OCI-LY1 (cell line): ENCODE results near the gene MLC1.

Experiments
- H2AFZ ChIP-seq: fragments of 200-600 bp; sonication (generic), shearing (Covaris generic); 2 replicates; pipeline ENCODE4 v1.6.0; 2014; ENCODE audit warnings: antibody characterized with exemption, mild to moderate bottlenecking, low read length
- H3F3A ChIP-seq: fragments of 200-600 bp; sonication (generic), shearing (Covaris generic); 2 replicates; pipeline ENCODE4 v1.6.0; 2014; ENCODE audit warnings: mild to moderate bottlenecking, antibody characterized with exemption, low read length, moderate library complexity; ENCODE audit not compliant: insufficient read depth
- H3K27ac ChIP-seq: fragments of 200-600 bp; sonication (generic); 2 replicates; pipeline ENCODE4 v1.5.1; 2014; ENCODE audit warnings: low read length, mixed run types, mild to moderate bottlenecking, low read depth; ENCODE audit not compliant: poor library complexity, severe bottlenecking
- H3K27me3 ChIP-seq: fragments of 200-600 bp; sonication (generic); 2 replicates; pipeline ENCODE4 v1.6.0; 2014; ENCODE audit warnings: antibody characterized with exemption, mild to moderate bottlenecking, low read length, moderate library complexity; ENCODE audit not compliant: insufficient read depth
- H3K36me3 ChIP-seq: fragments of 200-600 bp; sonication (generic); 2 replicates; pipeline ENCODE4 v1.6.1; 2014; ENCODE audit warnings: mild to moderate bottlenecking, antibody characterized with exemption, low read length, moderate library complexity, mixed read lengths; ENCODE audit not compliant: insufficient read depth
- H3K4me1 ChIP-seq: fragments of 200-600 bp; sonication (generic); 2 replicates; pipeline ENCODE4 v1.5.1; 2014; ENCODE audit warnings: mild to moderate bottlenecking, low read length, moderate library complexity; ENCODE audit not compliant: insufficient read depth, severe bottlenecking
- H3K4me2 ChIP-seq: fragments of 200-600 bp; sonication (generic), shearing (Covaris generic); 2 replicates; pipeline ENCODE4 v1.6.1; 2014; ENCODE audit warnings: low read length
- H3K4me3 ChIP-seq: fragments of 200-600 bp; sonication (generic); 2 replicates; pipeline ENCODE4 v1.5.1; 2014; ENCODE audit warnings: low read length, low read depth, mild to moderate bottlenecking, mixed read lengths; ENCODE audit not compliant: poor library complexity, severe bottlenecking
- H3K79me2 ChIP-seq: fragments of 200-600 bp; shearing (Covaris generic); 2 replicates; pipeline ENCODE4 v1.6.1; 2016; ENCODE audit warnings: mixed run types, low read length, mixed read lengths; ENCODE audit not compliant: insufficient read depth
- H3K9ac ChIP-seq: fragments of 200-600 bp; sonication (generic), shearing (Covaris generic); 2 replicates; pipeline ENCODE4 v1.6.1; 2014; ENCODE audit warnings: mild to moderate bottlenecking, low read length, mixed read lengths
- H3K9me2 ChIP-seq: fragments of 200-600 bp; sonication (generic), shearing (Covaris generic); 2 replicates; pipeline ENCODE4 v1.6.1; 2014; ENCODE audit warnings: low read depth, mild to moderate bottlenecking, low read length, mixed read lengths
- H3K9me3 ChIP-seq: fragments of 200-600 bp; shearing (Covaris generic); 2 replicates; pipeline ENCODE4 v1.6.1; 2014; ENCODE audit warnings: low read length, mixed read lengths
- H4K20me1 ChIP-seq: fragments of 200-600 bp; sonication (generic), shearing (Covaris generic); 2 replicates; pipeline ENCODE4 v1.6.0; 2016; ENCODE audit warnings: mild to moderate bottlenecking, low read length; ENCODE audit not compliant: insufficient read depth
- CTCF ChIP-seq: fragments of 200-600 bp; sonication (generic), shearing (Covaris generic); IDR thresholded peaks from 2 replicates; pipeline ENCODE4 v1.5.1; 2017; ENCODE audit warnings: mild to moderate bottlenecking, antibody characterized with exemption, low read length, moderate library complexity, mixed read lengths
- EZH2 ChIP-seq: fragments of 200-600 bp; sonication (generic), shearing (Covaris generic); IDR thresholded peaks from 2 replicates; pipeline ENCODE4 v1.8.0; 2017; ENCODE audit warnings: borderline replicate concordance, mixed run types, mild to moderate bottlenecking, antibody characterized with exemption, low read length, moderate library complexity, mixed read lengths

The MLC1 gene

GRCh38 chr22:50046019-50046415, 39.2 kb downstream of the MLC1 start:
- no peaks in the 10 kb centered on the region for H3K9me2 ChIP-seq
- H3K9me3 ChIP-seq, result no peaks in the 10 kb centered on the region
- no peaks in the 10 kb centered on the region for H3K79me2 ChIP-seq
- no peak overlapping the region for H3K27ac ChIP-seq
- no peak overlapping the region for H2AFZ ChIP-seq
- H3K4me3 ChIP-seq, result no peak overlapping the region
- H3F3A ChIP-seq, result no peaks in the 10 kb centered on the region
- peaks cover 3% of the 10 kb centered on the region; the same call in 1 of the 2 replicates for H3K27me3 ChIP-seq
- H3K4me2 ChIP-seq, result no peak overlapping the region
- TF ChIP-seq EZH2 (no peak), CTCF (no peak)
- no peaks in the 10 kb centered on the region; the same call in 1 of the 2 replicates for H3K36me3 ChIP-seq
- H3K4me1 ChIP-seq, result no peaks in the 10 kb centered on the region
- no peak overlapping the region for H3K9ac ChIP-seq
- H4K20me1 ChIP-seq, result no peaks in the 10 kb centered on the region

GRCh38 chr22:50045211-50046018, 39.8 kb downstream of the MLC1 start:
- Histone ChIP-seq H3K9ac (no peak overlapping the region), H4K20me1 (no peaks in the 10 kb centered on the region), H3K27ac (no peak overlapping the region), H3F3A (no peaks in the 10 kb centered on the region), H3K4me1 (no peaks in the 10 kb centered on the region), H3K79me2 (no peaks in the 10 kb centered on the region), H3K4me2 (no peak overlapping the region), H3K36me3 (no peaks in the 10 kb centered on the region; the same call in 1 of the 2 replicates), H3K9me2 (no peaks in the 10 kb centered on the region), H3K27me3 (peaks cover 3% of the 10 kb centered on the region; the same call in 1 of the 2 replicates), H3K4me3 (no peak overlapping the region), H3K9me3 (no peaks in the 10 kb centered on the region), H2AFZ (no peak overlapping the region)
- TF ChIP-seq EZH2 (no peak), CTCF (no peak)

GRCh38 chr22:50044485-50045118, 40.6 kb downstream of the MLC1 start:
- Histone ChIP-seq H3K27me3 (peaks cover 3% of the 10 kb centered on the region; the same call in 1 of the 2 replicates), H3K27ac (no peak overlapping the region), H3K9me2 (no peaks in the 10 kb centered on the region), H2AFZ (no peak overlapping the region), H3K4me1 (no peaks in the 10 kb centered on the region), H3K9me3 (no peaks in the 10 kb centered on the region), H3K9ac (no peak overlapping the region), H3F3A (no peaks in the 10 kb centered on the region), H3K36me3 (peaks cover 3% of the 10 kb centered on the region; the same call in 1 of the 2 replicates), H4K20me1 (no peaks in the 10 kb centered on the region), H3K4me3 (no peak overlapping the region), H3K4me2 (no peak overlapping the region), H3K79me2 (no peaks in the 10 kb centered on the region)
- TF ChIP-seq CTCF (no peak), EZH2 (no peak)
